HG02885 (cell line): ENCODE measurements around the gene DVL2.

Experiments
- ATAC-seq: cut with Tn5 transposase; IDR thresholded peaks from one replicate; pipeline ENCODE4 v1.9.1; 2021; ENCODE audit warnings: mild to moderate bottlenecking; ENCODE audit not compliant: unreplicated experiment, poor library complexity

Gene DVL2

GRCh38 chr17:7177954-7178477, 56.3 kb downstream of the DVL2 start:
- ATAC-seq: no peak

GRCh38 chr17:7177191-7177953, 56.9 kb downstream of the DVL2 start:
- ATAC-seq: no peak

- ATAC-seq: no peak
Observed at GRCh38 chr17:7176841-7177190, 57.5 kb downstream of the DVL2 start.

GRCh38 chr17:7176107-7176840, 58.0 kb downstream of the DVL2 start:
- no peak for ATAC-seq
